Panc1 (cell line): ENCODE results near the gene CAGE1.

ENCODE experiments used
- POLR2AphosphoS5 ChIP-seq: IDR thresholded peaks from 2 replicates; pipeline ENCODE4 v1.6.1; 2012; ENCODE audit warnings: mild to moderate bottlenecking, low read depth, low read length, moderate library complexity
- TCF7L2 ChIP-seq: IDR thresholded peaks from 2 replicates; pipeline ENCODE4 v1.6.1; 2011; ENCODE audit warnings: mild to moderate bottlenecking, low read depth, low read length, inconsistent platforms
- TF ChIP-seq, protein P1 (sequence below): fragments of 450-650 bp; IDR thresholded peaks from 2 replicates; pipeline ENCODE4 v1.5.1; 2017; ENCODE audit warnings: mild to moderate bottlenecking

DNA sequence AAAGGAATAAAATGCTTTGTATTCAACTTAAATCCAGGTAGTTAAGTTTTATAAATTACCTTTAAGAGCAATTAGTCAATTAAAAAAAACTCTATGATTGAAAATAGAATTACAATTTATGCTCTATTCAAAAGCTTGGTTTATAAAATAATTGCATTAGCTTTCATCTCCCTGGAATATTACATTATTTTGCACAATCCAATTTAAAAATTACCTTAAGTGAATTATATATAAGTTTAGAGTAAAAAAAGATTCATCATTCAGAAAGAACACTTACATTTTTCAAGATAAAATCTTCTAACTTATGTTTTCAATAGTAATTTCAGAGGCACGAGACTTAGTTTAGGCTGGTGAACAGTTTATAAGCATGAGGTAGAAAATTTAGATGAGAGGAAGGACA lies 91.4 kb downstream of the CAGE1 start:
- no peak for TF ChIP-seq POLR2AphosphoS5
- TF ChIP-seq, protein P1, sequence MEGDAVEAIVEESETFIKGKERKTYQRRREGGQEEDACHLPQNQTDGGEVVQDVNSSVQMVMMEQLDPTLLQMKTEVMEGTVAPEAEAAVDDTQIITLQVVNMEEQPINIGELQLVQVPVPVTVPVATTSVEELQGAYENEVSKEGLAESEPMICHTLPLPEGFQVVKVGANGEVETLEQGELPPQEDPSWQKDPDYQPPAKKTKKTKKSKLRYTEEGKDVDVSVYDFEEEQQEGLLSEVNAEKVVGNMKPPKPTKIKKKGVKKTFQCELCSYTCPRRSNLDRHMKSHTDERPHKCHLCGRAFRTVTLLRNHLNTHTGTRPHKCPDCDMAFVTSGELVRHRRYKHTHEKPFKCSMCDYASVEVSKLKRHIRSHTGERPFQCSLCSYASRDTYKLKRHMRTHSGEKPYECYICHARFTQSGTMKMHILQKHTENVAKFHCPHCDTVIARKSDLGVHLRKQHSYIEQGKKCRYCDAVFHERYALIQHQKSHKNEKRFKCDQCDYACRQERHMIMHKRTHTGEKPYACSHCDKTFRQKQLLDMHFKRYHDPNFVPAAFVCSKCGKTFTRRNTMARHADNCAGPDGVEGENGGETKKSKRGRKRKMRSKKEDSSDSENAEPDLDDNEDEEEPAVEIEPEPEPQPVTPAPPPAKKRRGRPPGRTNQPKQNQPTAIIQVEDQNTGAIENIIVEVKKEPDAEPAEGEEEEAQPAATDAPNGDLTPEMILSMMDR = no peak
- TF ChIP-seq TCF7L2 = no peak
